BE2C (cell line): ENCODE measurements around the gene NFIB.
A peak's percentile ranks its signal among the peaks of the same experiment; 100 is the strongest.

Source experiments
- DNase-seq: peaks from one replicate; pipeline ENCODE4 v3.0.0-alpha.2; 2020
- H3K27me3 ChIP-seq: fragments of 250-450 bp; sonication (Bioruptor Pico); 2 replicates; pipeline ENCODE4 v1.5.1; 2020; ENCODE audit warnings: mild to moderate bottlenecking
- H3K36me3 ChIP-seq: fragments of 250-450 bp; sonication (Bioruptor Pico); 2 replicates; pipeline ENCODE4 v1.5.1; 2020; ENCODE audit warnings: mild to moderate bottlenecking
- H3K4me1 ChIP-seq: fragments of 250-450 bp; sonication (Bioruptor Pico); 2 replicates; pipeline ENCODE4 v1.5.1; 2020
- H3K4me3 ChIP-seq: 2 replicates; pipeline ENCODE4 v1.5.1; 2011; ENCODE audit warnings: low read depth, low read length
- H3K9me3 ChIP-seq: fragments of 250-450 bp; sonication (Bioruptor Pico); 2 replicates; pipeline ENCODE4 v1.5.1; 2020
- TF ChIP-seq, protein P1 (sequence below): IDR thresholded peaks from 2 replicates; pipeline ENCODE4 v1.5.1; 2012; ENCODE audit warnings: mild to moderate bottlenecking, low read depth, low read length

NFIB gene

DNA sequence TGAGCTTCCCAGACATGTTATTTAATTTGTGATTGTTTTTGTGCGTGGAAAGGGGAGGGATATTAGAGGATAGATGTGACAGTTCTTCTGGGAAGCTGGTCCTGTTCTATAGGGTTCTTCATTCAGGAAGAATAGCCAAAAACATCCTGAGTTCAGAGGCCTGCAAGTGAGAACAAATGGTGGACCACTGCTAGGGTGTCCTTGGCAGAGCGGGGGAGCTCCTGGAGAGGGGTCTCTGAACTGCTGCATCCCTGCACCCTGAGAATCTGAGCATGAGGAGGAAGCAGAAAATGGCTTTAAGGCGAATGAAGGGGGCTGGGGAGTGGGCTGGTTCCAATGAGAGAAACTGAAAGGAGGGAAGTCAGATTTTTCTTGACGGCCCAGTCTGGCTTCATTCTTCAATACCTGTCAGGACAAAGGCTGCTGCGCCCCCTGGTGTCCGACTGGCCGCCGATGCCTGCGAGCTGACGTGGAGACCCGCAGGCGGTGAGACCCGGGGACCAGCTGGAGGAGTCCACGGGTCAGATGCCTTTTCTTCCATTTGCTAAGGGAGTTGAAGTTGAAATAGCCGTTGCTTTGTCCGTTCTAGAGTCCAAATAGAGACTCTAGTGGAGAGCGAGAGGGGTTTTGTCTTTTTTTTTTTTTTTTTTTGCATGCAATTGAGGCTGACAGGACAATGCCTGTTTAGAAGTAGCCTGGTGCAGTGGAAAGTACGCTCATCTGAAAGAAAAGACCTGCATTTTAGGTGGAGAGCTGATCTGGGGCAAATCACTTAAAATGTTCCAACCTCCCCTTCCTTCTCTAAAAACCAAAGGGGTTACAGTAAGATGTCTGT, 39.5 kb upstream of the NFIB start:
- H3K36me3 ChIP-seq, result no peaks in the 10 kb centered on the region
- peak overlapping the region; percentile 41 for H3K4me3 ChIP-seq
- TF ChIP-seq, protein P1, sequence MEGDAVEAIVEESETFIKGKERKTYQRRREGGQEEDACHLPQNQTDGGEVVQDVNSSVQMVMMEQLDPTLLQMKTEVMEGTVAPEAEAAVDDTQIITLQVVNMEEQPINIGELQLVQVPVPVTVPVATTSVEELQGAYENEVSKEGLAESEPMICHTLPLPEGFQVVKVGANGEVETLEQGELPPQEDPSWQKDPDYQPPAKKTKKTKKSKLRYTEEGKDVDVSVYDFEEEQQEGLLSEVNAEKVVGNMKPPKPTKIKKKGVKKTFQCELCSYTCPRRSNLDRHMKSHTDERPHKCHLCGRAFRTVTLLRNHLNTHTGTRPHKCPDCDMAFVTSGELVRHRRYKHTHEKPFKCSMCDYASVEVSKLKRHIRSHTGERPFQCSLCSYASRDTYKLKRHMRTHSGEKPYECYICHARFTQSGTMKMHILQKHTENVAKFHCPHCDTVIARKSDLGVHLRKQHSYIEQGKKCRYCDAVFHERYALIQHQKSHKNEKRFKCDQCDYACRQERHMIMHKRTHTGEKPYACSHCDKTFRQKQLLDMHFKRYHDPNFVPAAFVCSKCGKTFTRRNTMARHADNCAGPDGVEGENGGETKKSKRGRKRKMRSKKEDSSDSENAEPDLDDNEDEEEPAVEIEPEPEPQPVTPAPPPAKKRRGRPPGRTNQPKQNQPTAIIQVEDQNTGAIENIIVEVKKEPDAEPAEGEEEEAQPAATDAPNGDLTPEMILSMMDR, result peak; percentile 95
- no peaks in the 10 kb centered on the region for H3K9me3 ChIP-seq
- no peaks in the 10 kb centered on the region for H3K27me3 ChIP-seq
- peaks cover 13% of the 10 kb centered on the region for H3K4me1 ChIP-seq
- peak; percentile 94 for DNase-seq

DNA sequence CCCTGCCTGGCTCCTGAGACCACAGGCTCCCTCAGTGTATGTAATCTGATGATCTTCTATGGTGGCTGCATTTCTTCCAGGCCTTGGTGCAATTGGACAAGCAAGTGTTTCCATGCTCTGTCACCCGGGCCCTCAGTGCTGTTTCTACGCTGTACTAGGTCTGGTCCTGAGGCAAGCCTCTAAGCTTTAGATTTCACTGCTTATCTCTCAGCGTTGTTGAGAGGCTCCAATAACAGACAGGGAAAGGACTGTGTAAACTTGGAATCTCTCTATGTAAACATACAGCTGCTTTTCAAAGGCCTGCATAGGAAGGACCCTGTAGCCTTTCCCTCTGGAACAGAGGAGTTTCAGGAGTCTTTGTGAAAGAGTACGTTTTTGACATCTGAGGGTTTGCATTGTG, 38.6 kb upstream of the NFIB start:
- TF ChIP-seq, protein P1, result no peak
- Histone ChIP-seq H3K4me1 (peaks cover 13% of the 10 kb centered on the region), H3K36me3 (no peaks in the 10 kb centered on the region), H3K27me3 (no peaks in the 10 kb centered on the region), H3K9me3 (no peaks in the 10 kb centered on the region), H3K4me3 (no peak overlapping the region)
- DNase-seq, result peak; percentile 45

DNA sequence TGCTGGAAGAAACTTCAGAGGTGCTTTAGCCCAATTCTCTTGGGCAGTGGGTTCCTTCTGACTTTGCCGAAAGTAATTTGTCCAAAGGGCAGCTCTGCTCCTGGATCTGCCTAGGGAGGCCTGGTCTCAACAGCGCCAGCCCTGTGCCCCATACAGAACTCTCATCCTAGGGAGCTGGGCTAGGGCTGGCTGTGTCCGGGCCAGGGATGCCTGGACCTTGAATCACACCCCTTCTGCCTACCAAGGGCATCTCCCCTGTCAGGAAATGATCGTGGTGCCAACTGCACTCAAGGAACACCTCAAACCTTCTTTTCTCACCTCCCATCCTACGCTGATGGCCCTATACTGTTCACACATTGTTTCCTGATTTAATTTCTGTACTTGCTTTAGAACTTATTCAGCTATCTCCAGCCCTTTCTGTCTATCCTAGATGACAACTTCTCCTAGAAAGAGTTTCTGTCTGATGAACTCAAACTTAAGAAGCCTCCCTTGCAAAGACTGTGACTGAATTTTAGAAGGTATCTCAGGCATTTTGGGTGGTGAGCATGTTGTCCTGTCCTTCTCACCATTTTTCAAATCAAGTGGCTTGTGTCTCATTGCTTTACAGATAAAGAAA, 37.4 kb upstream of the NFIB start:
- no peaks in the 10 kb centered on the region for H3K36me3 ChIP-seq
- H3K9me3 ChIP-seq, result no peaks in the 10 kb centered on the region; the same call in 1 of the 2 replicates
- H3K4me3 ChIP-seq, result no peak overlapping the region
- DNase-seq, result no peak
- H3K4me1 ChIP-seq, result peaks cover 13% of the 10 kb centered on the region
- TF ChIP-seq, protein P1, result no peak
- H3K27me3 ChIP-seq, result no peaks in the 10 kb centered on the region

DNA sequence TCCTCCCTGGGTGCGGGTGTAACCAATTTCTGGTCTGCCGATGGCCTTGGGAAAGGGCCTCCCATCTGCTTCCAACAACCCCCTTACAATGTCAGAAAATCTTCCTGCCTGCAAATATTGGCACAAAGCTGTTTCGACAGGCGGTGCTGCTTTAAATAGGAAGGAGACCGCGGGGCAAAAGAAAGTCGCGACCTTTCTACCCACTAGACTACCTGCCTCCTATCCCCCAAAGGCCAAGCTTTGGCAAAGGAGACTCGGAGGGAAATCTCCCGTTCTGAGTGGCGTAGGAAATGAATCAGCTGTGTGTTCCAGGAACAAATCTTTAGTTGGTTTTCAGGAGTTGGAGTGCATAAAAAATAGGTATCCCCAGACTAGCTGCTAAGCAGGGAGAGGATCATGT, 36.8 kb upstream of the NFIB start:
- Histone ChIP-seq H3K27me3 (no peaks in the 10 kb centered on the region), H3K4me3 (no peak overlapping the region), H3K9me3 (no peaks in the 10 kb centered on the region; the same call in 1 of the 2 replicates), H3K36me3 (no peaks in the 10 kb centered on the region), H3K4me1 (peaks cover 13% of the 10 kb centered on the region)
- DNase-seq, result no peak
- TF ChIP-seq, protein P1, result no peak

DNA sequence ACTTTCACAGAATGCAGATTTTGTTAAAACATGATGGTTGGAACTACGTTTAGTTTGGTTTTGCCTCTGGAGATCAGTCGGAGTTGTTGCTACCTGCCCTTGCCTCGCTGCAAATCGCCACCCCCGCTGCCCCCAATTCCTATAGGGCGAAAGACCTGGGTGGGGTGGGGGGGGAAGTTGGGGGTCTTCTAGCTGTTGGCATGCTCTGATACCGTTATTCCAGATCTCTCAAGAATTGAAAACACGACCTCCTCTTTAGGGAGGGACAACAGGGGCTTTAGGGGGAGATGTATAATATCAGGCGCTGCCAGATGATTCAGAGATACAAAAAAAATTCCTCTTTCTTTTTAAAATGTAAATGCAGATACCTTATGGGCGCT, 36.4 kb upstream of the NFIB start:
- Histone ChIP-seq H3K4me1 (peaks cover 13% of the 10 kb centered on the region), H3K4me3 (no peak overlapping the region), H3K27me3 (no peaks in the 10 kb centered on the region), H3K36me3 (no peaks in the 10 kb centered on the region), H3K9me3 (no peaks in the 10 kb centered on the region; the same call in 1 of the 2 replicates)
- DNase-seq, result no peak
- TF ChIP-seq, protein P1, result no peak
